Liver (tissue), 9 donors: ENCODE results near the gene DDN. TPM values are rescaled to one million over a fixed set of nuclear protein-coding genes. Genes with fewer than 3 reads are reported as not detected.

Source experiments
- DNase-seq: peaks from one replicate; pipeline ENCODE4 v3.0.0-alpha.2; 2017; ENCODE audit warnings: low spot score
- H3K27ac ChIP-seq, 2 donors: one replicate each; pipeline ENCODE4 v1.7.0; 2013; ENCODE audit warnings: inconsistent platforms in 2 of 2, low read length in 2 of 2, control low read depth in 1 of 2, low read depth in 1 of 2, mild to moderate bottlenecking in 1 of 2
- H3K27me3 ChIP-seq, 4 donors: one replicate each; pipeline versions ENCODE4 v1.6.1 to v1.7.0; 2013; ENCODE audit warnings: low read length in 3 of 4, inconsistent platforms in 1 of 4, mild to moderate bottlenecking in 1 of 4, moderate library complexity in 1 of 4; ENCODE audit not compliant: control insufficient read depth in 4 of 4, insufficient read depth in 4 of 4
- H3K36me3 ChIP-seq, 4 donors: one replicate each; pipeline versions ENCODE4 v1.6.1 to v1.7.0; 2013; ENCODE audit warnings: low read length in 3 of 4, mild to moderate bottlenecking in 3 of 4, low read depth in 1 of 4, moderate library complexity in 1 of 4; ENCODE audit not compliant: control insufficient read depth in 4 of 4, insufficient read depth in 3 of 4
- H3K4me1 ChIP-seq, 4 donors: one replicate each; pipeline versions ENCODE4 v1.6.1 to v1.7.0; 2013; ENCODE audit warnings: low read length in 3 of 4, mild to moderate bottlenecking in 3 of 4, moderate library complexity in 1 of 4; ENCODE audit not compliant: control insufficient read depth in 4 of 4, insufficient read depth in 4 of 4
- H3K4me3 ChIP-seq, 3 donors: one replicate each; pipeline versions ENCODE4 v1.6.1 to v1.7.0; 2013; ENCODE audit warnings: low read length in 3 of 3, control low read depth in 1 of 3, low read depth in 1 of 3, mild to moderate bottlenecking in 1 of 3
- H3K9ac ChIP-seq, 2 donors: one replicate each; pipeline ENCODE4 v1.7.0; 2013; ENCODE audit warnings: low read length in 2 of 2, mild to moderate bottlenecking in 2 of 2, moderate library complexity in 2 of 2, control low read depth in 1 of 2, low read depth in 1 of 2
- H3K9me3 ChIP-seq, 4 donors: one replicate each; pipeline versions ENCODE4 v1.6.1 to v1.7.0; 2013; ENCODE audit warnings: low read length in 3 of 4; ENCODE audit not compliant: control insufficient read depth in 4 of 4
- CTCF ChIP-seq: fragments of 150-350 bp; IDR thresholded peaks from 2 replicates; pipeline ENCODE4 v1.5.1; 2017; ENCODE audit warnings: improper control_type of control experiment, low read depth, low read length; ENCODE audit not compliant: missing input control
- EGR1 ChIP-seq, 2 donors: IDR thresholded peaks; 2 replicates each; pipeline ENCODE4 v1.6.1; 2016 to 2018; ENCODE audit warnings: antibody characterized with exemption in 2 of 2, low read depth in 2 of 2
- FOXA1 ChIP-seq: IDR thresholded peaks from 2 replicates; pipeline ENCODE4 v1.6.1; 2016; ENCODE audit warnings: antibody characterized with exemption
- FOXA2 ChIP-seq: IDR thresholded peaks from 2 replicates; pipeline ENCODE4 v1.6.1; 2016; ENCODE audit warnings: antibody characterized with exemption
- GABPA ChIP-seq, 2 donors: IDR thresholded peaks in 1 of 2; conservative IDR thresholded peaks in 1 of 2; 2 replicates each; pipeline ENCODE4 v1.6.1; 2016; ENCODE audit warnings: antibody characterized with exemption in 2 of 2, mild to moderate bottlenecking in 1 of 2, moderate library complexity in 1 of 2
- HNF4A ChIP-seq, 2 donors: conservative IDR thresholded peaks; 2 replicates each; pipeline ENCODE4 v1.6.1; 2016; ENCODE audit warnings: antibody characterized with exemption in 2 of 2, mild to moderate bottlenecking in 2 of 2
- HNF4G ChIP-seq: IDR thresholded peaks from 2 replicates; pipeline ENCODE4 v1.6.1; 2016; ENCODE audit warnings: antibody characterized with exemption
- JUND ChIP-seq, 2 donors: IDR thresholded peaks; 2 replicates each; pipeline ENCODE4 v1.6.1; 2016; ENCODE audit warnings: antibody characterized with exemption in 2 of 2
- NR2F2 ChIP-seq: IDR thresholded peaks from 2 replicates; pipeline ENCODE4 v1.6.1; 2016; ENCODE audit warnings: antibody characterized with exemption
- RAD21 ChIP-seq, 2 donors: IDR thresholded peaks; 2 replicates each; pipeline ENCODE4 v1.6.1; 2016; ENCODE audit warnings: antibody characterized with exemption in 2 of 2, mild to moderate bottlenecking in 2 of 2
- RXRA ChIP-seq, 2 donors: IDR thresholded peaks; 2 replicates each; pipeline ENCODE4 v1.6.1; 2017 to 2018; ENCODE audit warnings: antibody characterized with exemption in 2 of 2, mild to moderate bottlenecking in 1 of 2
- SP1 ChIP-seq: IDR thresholded peaks from 2 replicates; pipeline ENCODE4 v1.6.1; 2018; ENCODE audit warnings: antibody characterized with exemption, mild to moderate bottlenecking
- TAF1 ChIP-seq: conservative IDR thresholded peaks from 2 replicates; pipeline ENCODE4 v1.6.1; 2016; ENCODE audit warnings: antibody characterized with exemption, mild to moderate bottlenecking
- YY1 ChIP-seq: IDR thresholded peaks from 2 replicates; pipeline ENCODE4 v1.6.1; 2016; ENCODE audit warnings: antibody characterized with exemption, mild to moderate bottlenecking
- WGBS: extraction: QIAGEN DNeasy Blood & Tissue Kit; methylation state at CpG from one replicate; pipeline ENCODE4 v1.1.7; 2013; 5-methylcytosine and 5-hydroxymethylcytosine counted together
- polyA plus RNA-seq, 2 donors: library from polyadenylated mRNA; stranded (reverse) in 1 of 2; unstranded in 1 of 2; fragments of 200-250 nt in 1 of 2; fragments of >200 nt in 1 of 2; fragmentation: Nextera tagmentation in 1 of 2; extraction: Ambion mirVana in 1 of 2; gene quantifications; one replicate each; pipeline versions ENCODE4 v1.2.1 to v1.2.3, GENCODE V29; 2013 to 2015
- total RNA-seq, 2 donors: library from RNA; depleted of rRNA; stranded (reverse); fragments of >200 nt; gene quantifications; one replicate each; pipeline ENCODE4 v1.2.3, GENCODE V29; 2014
- TF ChIP-seq, protein P1 (sequence below): IDR thresholded peaks from 2 replicates; pipeline ENCODE4 v1.6.1; 2016; ENCODE audit warnings: antibody characterized with exemption, mild to moderate bottlenecking
- TF ChIP-seq, protein P2 (sequence below): IDR thresholded peaks from 2 replicates; pipeline ENCODE4 v1.6.1; 2016; ENCODE audit warnings: antibody characterized with exemption
- TF ChIP-seq, protein P3 (sequence below): IDR thresholded peaks from 2 replicates; pipeline ENCODE4 v1.6.1; 2016; ENCODE audit warnings: antibody characterized with exemption
- TF ChIP-seq, protein P4 (sequence below): IDR thresholded peaks from 2 replicates; pipeline ENCODE4 v1.6.1; 2016; ENCODE audit warnings: antibody characterized with exemption
- donor health status: healthy.
- donor health status: healthy.
- donor health status: healthy.
- donor health status: healthy.
- donor health status: healthy.

The DDN gene
- total and polyA plus RNA-seq, 4 donors = 0.09 TPM; not detected in 3

DNA sequence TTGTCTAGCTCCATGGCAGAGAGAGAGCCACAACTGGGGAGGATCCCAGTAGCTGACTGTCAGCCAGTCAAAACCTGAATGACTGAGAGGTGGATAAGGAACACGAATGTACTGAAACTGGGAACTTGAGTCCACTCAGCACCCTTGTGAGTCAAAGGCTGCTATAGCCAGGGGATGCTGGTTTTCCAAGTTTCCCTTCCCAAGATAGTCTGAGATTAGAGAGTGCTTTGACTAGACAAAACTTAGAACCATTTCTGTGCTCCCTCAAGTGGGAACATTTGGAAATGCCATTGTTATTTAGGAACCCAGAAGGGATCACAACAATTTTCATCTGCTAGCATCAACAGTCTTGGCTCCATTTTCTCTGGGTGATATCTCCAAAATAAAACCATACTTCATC is 15.4 kb upstream of the DDN start:
- H3K4me1 ChIP-seq = peaks cover 4 to 16% (median 9%) of the 10 kb centered on the region in 4 donors
- H3K27me3 ChIP-seq = no peaks in the 10 kb centered on the region
- peaks cover 5 to 11% (median 10%) of the 10 kb centered on the region in 4 donors for H3K36me3 ChIP-seq
- 76% methylated on average over 1 of the region's 1 CpG for WGBS
- no peak overlapping the region for H3K27ac ChIP-seq
- H3K9me3 ChIP-seq = no peaks in the 10 kb centered on the region
- H3K4me3 ChIP-seq = no peak overlapping the region
- no peak overlapping the region for H3K9ac ChIP-seq
- no peak for DNase-seq
- TF ChIP-seq RAD21 (IDR thresholded peaks at IDR 0.05) (peak in 1 of 2 donors; percentile 11), TAF1 (no peak)

GRCh38 chr12:49013428-49013827 is 14.3 kb upstream of the DDN start:
- WGBS = 96% methylated on average over 3 of the region's 3 CpGs
- TF ChIP-seq JUND (IDR thresholded peaks at IDR 0.05) = no peak
- TF ChIP-seq SP1 = no peak
- no peak for TF ChIP-seq HNF4A (conservative IDR thresholded peaks at IDR 0.05)
- TF ChIP-seq HNF4G = no peak
- TF ChIP-seq NR2F2 = no peak
- TF ChIP-seq, protein P1, sequence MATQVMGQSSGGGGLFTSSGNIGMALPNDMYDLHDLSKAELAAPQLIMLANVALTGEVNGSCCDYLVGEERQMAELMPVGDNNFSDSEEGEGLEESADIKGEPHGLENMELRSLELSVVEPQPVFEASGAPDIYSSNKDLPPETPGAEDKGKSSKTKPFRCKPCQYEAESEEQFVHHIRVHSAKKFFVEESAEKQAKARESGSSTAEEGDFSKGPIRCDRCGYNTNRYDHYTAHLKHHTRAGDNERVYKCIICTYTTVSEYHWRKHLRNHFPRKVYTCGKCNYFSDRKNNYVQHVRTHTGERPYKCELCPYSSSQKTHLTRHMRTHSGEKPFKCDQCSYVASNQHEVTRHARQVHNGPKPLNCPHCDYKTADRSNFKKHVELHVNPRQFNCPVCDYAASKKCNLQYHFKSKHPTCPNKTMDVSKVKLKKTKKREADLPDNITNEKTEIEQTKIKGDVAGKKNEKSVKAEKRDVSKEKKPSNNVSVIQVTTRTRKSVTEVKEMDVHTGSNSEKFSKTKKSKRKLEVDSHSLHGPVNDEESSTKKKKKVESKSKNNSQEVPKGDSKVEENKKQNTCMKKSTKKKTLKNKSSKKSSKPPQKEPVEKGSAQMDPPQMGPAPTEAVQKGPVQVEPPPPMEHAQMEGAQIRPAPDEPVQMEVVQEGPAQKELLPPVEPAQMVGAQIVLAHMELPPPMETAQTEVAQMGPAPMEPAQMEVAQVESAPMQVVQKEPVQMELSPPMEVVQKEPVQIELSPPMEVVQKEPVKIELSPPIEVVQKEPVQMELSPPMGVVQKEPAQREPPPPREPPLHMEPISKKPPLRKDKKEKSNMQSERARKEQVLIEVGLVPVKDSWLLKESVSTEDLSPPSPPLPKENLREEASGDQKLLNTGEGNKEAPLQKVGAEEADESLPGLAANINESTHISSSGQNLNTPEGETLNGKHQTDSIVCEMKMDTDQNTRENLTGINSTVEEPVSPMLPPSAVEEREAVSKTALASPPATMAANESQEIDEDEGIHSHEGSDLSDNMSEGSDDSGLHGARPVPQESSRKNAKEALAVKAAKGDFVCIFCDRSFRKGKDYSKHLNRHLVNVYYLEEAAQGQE = no peak
- TF ChIP-seq YY1 = no peak
- no peak for TF ChIP-seq FOXA1
- TF ChIP-seq, protein P2, sequence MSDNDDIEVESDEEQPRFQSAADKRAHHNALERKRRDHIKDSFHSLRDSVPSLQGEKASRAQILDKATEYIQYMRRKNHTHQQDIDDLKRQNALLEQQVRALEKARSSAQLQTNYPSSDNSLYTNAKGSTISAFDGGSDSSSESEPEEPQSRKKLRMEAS = no peak
- TF ChIP-seq, protein P3, sequence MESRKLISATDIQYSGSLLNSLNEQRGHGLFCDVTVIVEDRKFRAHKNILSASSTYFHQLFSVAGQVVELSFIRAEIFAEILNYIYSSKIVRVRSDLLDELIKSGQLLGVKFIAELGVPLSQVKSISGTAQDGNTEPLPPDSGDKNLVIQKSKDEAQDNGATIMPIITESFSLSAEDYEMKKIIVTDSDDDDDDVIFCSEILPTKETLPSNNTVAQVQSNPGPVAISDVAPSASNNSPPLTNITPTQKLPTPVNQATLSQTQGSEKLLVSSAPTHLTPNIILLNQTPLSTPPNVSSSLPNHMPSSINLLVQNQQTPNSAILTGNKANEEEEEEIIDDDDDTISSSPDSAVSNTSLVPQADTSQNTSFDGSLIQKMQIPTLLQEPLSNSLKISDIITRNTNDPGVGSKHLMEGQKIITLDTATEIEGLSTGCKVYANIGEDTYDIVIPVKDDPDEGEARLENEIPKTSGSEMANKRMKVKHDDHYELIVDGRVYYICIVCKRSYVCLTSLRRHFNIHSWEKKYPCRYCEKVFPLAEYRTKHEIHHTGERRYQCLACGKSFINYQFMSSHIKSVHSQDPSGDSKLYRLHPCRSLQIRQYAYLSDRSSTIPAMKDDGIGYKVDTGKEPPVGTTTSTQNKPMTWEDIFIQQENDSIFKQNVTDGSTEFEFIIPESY = no peak
- no peak for TF ChIP-seq RAD21 (IDR thresholded peaks at IDR 0.05)
- TF ChIP-seq EGR1 (IDR thresholded peaks at IDR 0.05; ENCODE audit: low read depth in 2 of 2) = no peak
- no peak for DNase-seq
- no peaks in the 10 kb centered on the region for H3K9me3 ChIP-seq
- no peak overlapping the region for H3K4me3 ChIP-seq
- H3K36me3 ChIP-seq = peaks cover 5 to 13% (median 12%) of the 10 kb centered on the region in 4 donors
- H3K9ac ChIP-seq = no peak overlapping the region
- H3K27ac ChIP-seq = no peak overlapping the region
- H3K27me3 ChIP-seq = no peaks in the 10 kb centered on the region
- H3K4me1 ChIP-seq = peaks cover 4 to 14% (median 9%) of the 10 kb centered on the region in 4 donors

DNA sequence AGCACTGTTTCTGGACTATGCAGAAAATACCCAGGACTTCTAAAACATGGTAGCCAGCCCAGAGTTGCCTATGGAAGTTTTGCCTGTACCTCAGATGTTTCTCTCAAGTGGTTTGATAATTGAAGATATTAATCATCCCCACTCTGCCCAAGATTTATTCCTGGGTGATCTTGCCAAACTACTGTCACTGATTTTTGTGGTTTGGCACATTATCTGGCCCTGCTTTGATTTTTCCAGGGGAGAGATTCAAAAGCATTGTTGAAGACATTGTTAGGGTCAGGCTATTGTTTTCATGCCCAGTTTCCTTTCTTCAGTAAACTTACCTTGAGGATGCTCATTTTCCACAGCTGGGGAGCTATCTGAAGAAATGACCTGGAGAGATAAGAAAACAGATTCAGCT is 13.6 kb upstream of the DDN start:
- Histone ChIP-seq H3K27ac (no peak overlapping the region), H3K4me3 (no peak overlapping the region), H3K36me3 (peaks cover 5 to 16% (median 14%) of the 10 kb centered on the region in 4 donors), H3K9me3 (no peaks in the 10 kb centered on the region), H3K4me1 (peaks cover 2 to 9% (median 5%) of the 10 kb centered on the region in 4 donors), H3K9ac (no peak overlapping the region), H3K27me3 (no peaks in the 10 kb centered on the region)
- TF ChIP-seq CTCF = no peak
- no peak for TF ChIP-seq TAF1
- TF ChIP-seq, protein P4, sequence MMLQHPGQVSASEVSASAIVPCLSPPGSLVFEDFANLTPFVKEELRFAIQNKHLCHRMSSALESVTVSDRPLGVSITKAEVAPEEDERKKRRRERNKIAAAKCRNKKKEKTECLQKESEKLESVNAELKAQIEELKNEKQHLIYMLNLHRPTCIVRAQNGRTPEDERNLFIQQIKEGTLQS = no peak
- TF ChIP-seq SP1 = no peak
- no peak for TF ChIP-seq HNF4G
- TF ChIP-seq, protein P3 = no peak
- TF ChIP-seq EGR1 (IDR thresholded peaks at IDR 0.05; ENCODE audit: low read depth in 2 of 2) = no peak
- no peak for TF ChIP-seq GABPA (IDR thresholded peaks at IDR 0.05 in 1 of 2, conservative IDR thresholded peaks at IDR 0.05 in 1 of 2)
- no peak for TF ChIP-seq FOXA2
- no peak for TF ChIP-seq RXRA (IDR thresholded peaks at IDR 0.05)
- TF ChIP-seq NR2F2 = no peak
- TF ChIP-seq FOXA1 = no peak
- no peak for DNase-seq
